Femur (tissue), 1 donor: ENCODE measurements around the gene NACC2.
"Not testable (repeated sequence)": the region's sequence is repeated elsewhere in the genome, so short reads cannot be mapped to it uniquely, and the experiment has no call there.

Experiments used
- DNase-seq: peaks from one replicate; pipeline ENCODE4 v3.0.0-alpha.2; 2017

Gene NACC2

GRCh38 chr9:136043441-136043991 is 51.6 kb downstream of the NACC2 start:
- DNase-seq = no peak

- DNase-seq = no peak
These were observed 52.5 kb downstream of the NACC2 start for GRCh38 chr9:136042541-136042940.

- DNase-seq = not testable (repeated sequence)
These were observed 54.2 kb downstream of the NACC2 start for GRCh38 chr9:136040848-136041247.

- no peak for DNase-seq
These were observed 55.6 kb downstream of the NACC2 start for GRCh38 chr9:136039488-136039887.

- no peak for DNase-seq
These were observed 58.2 kb downstream of the NACC2 start for GRCh38 chr9:136036848-136037247.

GRCh38 chr9:136036050-136036449 is 59.0 kb downstream of the NACC2 start:
- DNase-seq = no peak

GRCh38 chr9:136031741-136032730 is 63.1 kb downstream of the NACC2 start:
- DNase-seq = peak; percentile 49

- DNase-seq = no peak
These were observed 64.0 kb downstream of the NACC2 start for GRCh38 chr9:136031094-136031493.

- no peak for DNase-seq
These were observed 65.5 kb downstream of the NACC2 start for GRCh38 chr9:136029556-136029955.

GRCh38 chr9:136028760-136029470 is 66.2 kb downstream of the NACC2 start:
- DNase-seq = no peak

- not testable (repeated sequence) for DNase-seq
These were observed 68.2 kb downstream of the NACC2 start for GRCh38 chr9:136026943-136027289.

- no peak for DNase-seq
These were observed 68.7 kb downstream of the NACC2 start for GRCh38 chr9:136026266-136026942.

- DNase-seq = no peak
These were observed 69.6 kb downstream of the NACC2 start for GRCh38 chr9:136025481-136025880.

GRCh38 chr9:136024696-136025316 is 70.3 kb downstream of the NACC2 start:
- DNase-seq = peak; percentile 20

- DNase-seq = no peak
These were observed 70.8 kb downstream of the NACC2 start for GRCh38 chr9:136024286-136024685.

- peak; percentile 40 for DNase-seq
These were observed 71.5 kb downstream of the NACC2 start for GRCh38 chr9:136023410-136024225.

GRCh38 chr9:136022731-136023409 is 72.2 kb downstream of the NACC2 start:
- peak; percentile 10 for DNase-seq

GRCh38 chr9:136021872-136022681 is 73.0 kb downstream of the NACC2 start:
- peak; percentile 14 for DNase-seq

- no peak for DNase-seq
These were observed 73.8 kb downstream of the NACC2 start for GRCh38 chr9:136021171-136021871.
